GM12878 (cell line): ENCODE measurements around the gene ANP32E. TPM values are rescaled to one million over a fixed set of nuclear protein-coding genes. Genes with fewer than 3 reads are reported as not detected.

Experiments
- ATAC-seq: fragments of 200-7000 bp; cut with Tn5 transposase; 3 replicates; pipeline ENCODE4 v1.9.1; 2020; ENCODE audit warnings: mild to moderate bottlenecking, moderate library complexity
- BruUV-seq: library from RNA; stranded (reverse); fragments of 400-500 nt; replicated peaks from 2 replicates; lab custom pipeline; 2021; lab: Mats Ljungman, UMichigan
- CTCF ChIA-PET: fragments of 300-600 bp; sonication (Branson Sonifier 250); formaldehyde crosslinking; extraction: SDS; loops from one replicate; lab custom pipeline; 2021; ENCODE audit warnings: inconsistent platforms; lab: Yijun Ruan, JAX
- POLR2A ChIA-PET: fragments of 350-600 bp; formaldehyde crosslinking; extraction: SDS; loops from one replicate; lab custom pipeline; 2021; ENCODE audit warnings: inconsistent platforms; lab: Charles Lee
- RAD21 ChIA-PET: fragments of 300-600 bp; sonication (Branson Sonifier 250); formaldehyde crosslinking; loops from one replicate; lab custom pipeline; 2023; ENCODE audit warnings: antibody characterized with exemption; ENCODE audit not compliant: unreplicated experiment; lab: Charles Lee
- SMC1A ChIA-PET: fragments of 300-600 bp; sonication (Branson Sonifier 250); formaldehyde crosslinking; loops from one replicate; lab custom pipeline; 2023; ENCODE audit not compliant: unreplicated experiment, uncharacterized antibody; lab: Charles Lee
- DNase-seq: peaks from one replicate; pipeline ENCODE4 v3.0.0-alpha.2; 2011; ENCODE audit warnings: low read depth, low spot score
- FAIRE-seq: peaks from 3 replicates; lab custom pipeline; 2011; peaks lifted over from hg19 to GRCh38; lab: Jason Lieb, UNC
- H2AFZ ChIP-seq: 2 replicates; pipeline ENCODE4 v1.6.0; 2011; ENCODE audit warnings: low read depth, low read length, control low read depth; ENCODE audit not compliant: control insufficient read depth
- H3K27ac ChIP-seq: 2 replicates; pipeline ENCODE4 v1.5.1; 2011; ENCODE audit warnings: control low read depth; ENCODE audit not compliant: control insufficient read depth, insufficient read depth
- H3K27me3 ChIP-seq, 2 experiments: replicated peaks in 1 of 2; 2 replicates each; pipeline versions ENCODE4 v1.6.0 to v1.6.1; 2011; ENCODE audit warnings: low read length in 1 of 2; ENCODE audit not compliant: control insufficient read depth in 2 of 2, insufficient read depth in 2 of 2
- H3K36me3 ChIP-seq, 2 experiments: 2 replicates each; pipeline ENCODE4 v1.5.1; 2011; ENCODE audit warnings: low read length in 1 of 2; ENCODE audit not compliant: control insufficient read depth in 2 of 2, insufficient read depth in 2 of 2
- H3K4me1 ChIP-seq: 2 replicates; pipeline ENCODE4 v1.6.1; 2011; ENCODE audit warnings: mild to moderate bottlenecking, low read length, moderate library complexity, mixed read lengths; ENCODE audit not compliant: control insufficient read depth, insufficient read depth
- H3K4me2 ChIP-seq: 2 replicates; pipeline ENCODE4 v1.6.0; 2011; ENCODE audit warnings: control low read depth; ENCODE audit not compliant: control insufficient read depth, insufficient read depth
- H3K4me3 ChIP-seq: fragments of 200-600 bp; sonication (generic); 2 replicates; pipeline ENCODE4 v1.5.1; 2016
- H3K79me2 ChIP-seq: 2 replicates; pipeline ENCODE4 v1.6.0; 2011; ENCODE audit warnings: low read length; ENCODE audit not compliant: control insufficient read depth, insufficient read depth
- H3K9ac ChIP-seq: 2 replicates; pipeline ENCODE4 v1.8.0; 2011; ENCODE audit warnings: low read length, control low read depth, mixed read lengths; ENCODE audit not compliant: control insufficient read depth, insufficient read depth
- H3K9me3 ChIP-seq: replicated peaks from 3 replicates; pipeline ENCODE4 v1.5.1; 2011; ENCODE audit warnings: mild to moderate bottlenecking, low read length; ENCODE audit not compliant: control insufficient read depth, insufficient read depth
- H4K20me1 ChIP-seq: 2 replicates; pipeline ENCODE4 v1.6.0; 2011; ENCODE audit not compliant: control insufficient read depth, insufficient read depth
- CEBPZ ChIP-seq: fragments of 150-350 bp; IDR thresholded peaks from 2 replicates; pipeline ENCODE4 v1.6.1; 2016; ENCODE audit warnings: low read depth, low read length
- CHD2 ChIP-seq: IDR thresholded peaks from 2 replicates; pipeline ENCODE4 v1.6.1; 2011; ENCODE audit warnings: low read depth, low read length, improper control_type of control experiment, borderline replicate concordance
- ESRRA ChIP-seq: IDR thresholded peaks from 2 replicates; pipeline ENCODE4 v1.6.1; 2012; ENCODE audit warnings: mild to moderate bottlenecking, low read length, improper control_type of control experiment
- JUND ChIP-seq: IDR thresholded peaks from 2 replicates; pipeline ENCODE4 v1.6.1; 2012; ENCODE audit warnings: low read depth, mild to moderate bottlenecking, low read length, improper control_type of control experiment, moderate library complexity
- LARP7 ChIP-seq: fragments of 450-650 bp; IDR thresholded peaks from 2 replicates; pipeline ENCODE4 v1.6.1; 2017; ENCODE audit warnings: mild to moderate bottlenecking
- MEF2B ChIP-seq: fragments of 450-650 bp; IDR thresholded peaks from 2 replicates; pipeline ENCODE4 v1.6.1; 2018; ENCODE audit warnings: mild to moderate bottlenecking, moderate library complexity; ENCODE audit not compliant: partially characterized antibody, poor library complexity, severe bottlenecking
- NR2F1 ChIP-seq: fragments of 450-650 bp; conservative IDR thresholded peaks from 2 replicates; pipeline ENCODE4 v1.6.1; 2017; ENCODE audit warnings: mild to moderate bottlenecking
- YY1 ChIP-seq: IDR thresholded peaks from 2 replicates; pipeline ENCODE4 v1.6.1; 2011; ENCODE audit warnings: low read depth, mild to moderate bottlenecking, low read length
- ZNF622 ChIP-seq: fragments of 450-650 bp; IDR thresholded peaks from 2 replicates; pipeline ENCODE4 v1.6.1; 2017; ENCODE audit warnings: mild to moderate bottlenecking, inconsistent platforms
- WGBS: methylation state at CpG from one replicate; pipeline ENCODE4 v1.1.6; 2016; ENCODE audit warnings: low lambda C conversion rate; ENCODE audit not compliant: insufficient replicate concordance, insufficient coverage; ENCODE audit errors: missing lambda C conversion rate; 5-methylcytosine and 5-hydroxymethylcytosine counted together
- in situ Hi-C: fragments of 300-500 bp; cut with MboI; formaldehyde crosslinking; loops from 9 replicates; pipeline ENCODE4 v1.14.3; 2018; ENCODE audit warnings: mixed read lengths
- intact Hi-C: fragments of 100-400 bp; cut with micrococcal nuclease; formaldehyde crosslinking; loops from one replicate; pipeline ENCODE4 v1.14.2; 2022; ENCODE audit not compliant: unreplicated experiment
- polyA plus RNA-seq, 11 experiments: library from polyadenylated mRNA; depleted of rRNA in 4 of 11; unstranded in 6 of 11; stranded (reverse) in 5 of 11; fragments of >200 nt; fragmentation: Nextera tagmentation in 4 of 11; fragmentation: Illumina TruSeq in 1 of 11; extraction: Ambion mirVana in 4 of 11; extraction: Trizol in 1 of 11; gene quantifications; 1 replicate in 1 of 11; 2 replicates in 10 of 11; pipeline versions ENCODE4 v1.2.1 to v1.2.3, GENCODE V29; 2011 to 2016; ENCODE audit warnings: inconsistent platforms in 2 of 11, missing spikeins in 2 of 11, low read depth in 1 of 11
- total RNA-seq, 4 experiments: library from RNA; depleted of rRNA in 3 of 4; stranded (reverse); fragments of >200 nt in 3 of 4; fragmentation: Illumina TruSeq in 1 of 4; extraction: Trizol in 1 of 4; gene quantifications; 2 replicates each; pipeline versions ENCODE4 v1.2.1 to v1.2.3, GENCODE V29; 2013 to 2021
- TF ChIP-seq, protein P1 (sequence below): fragments of 450-650 bp; conservative IDR thresholded peaks from 2 replicates; pipeline ENCODE4 v1.6.1; 2017; ENCODE audit warnings: mild to moderate bottlenecking, moderate library complexity
- TF ChIP-seq, protein P2 (sequence below): fragments of 450-650 bp; IDR thresholded peaks from 2 replicates; pipeline ENCODE4 v1.6.1; 2017; ENCODE audit warnings: mild to moderate bottlenecking, moderate library complexity
- TF ChIP-seq, protein P3 (sequence below): fragments of 450-650 bp; formaldehyde crosslinking; IDR thresholded peaks from 2 replicates; pipeline ENCODE4 v1.4.0; 2020; ENCODE audit warnings: mild to moderate bottlenecking, moderate library complexity

The ANP32E gene
- total and polyA plus RNA-seq, 10 of the 15 experiments (the other 5 are each of a cell fraction or from before 2014, with no cell fraction given): 59.2 to 250 (median 121) TPM

DNA sequence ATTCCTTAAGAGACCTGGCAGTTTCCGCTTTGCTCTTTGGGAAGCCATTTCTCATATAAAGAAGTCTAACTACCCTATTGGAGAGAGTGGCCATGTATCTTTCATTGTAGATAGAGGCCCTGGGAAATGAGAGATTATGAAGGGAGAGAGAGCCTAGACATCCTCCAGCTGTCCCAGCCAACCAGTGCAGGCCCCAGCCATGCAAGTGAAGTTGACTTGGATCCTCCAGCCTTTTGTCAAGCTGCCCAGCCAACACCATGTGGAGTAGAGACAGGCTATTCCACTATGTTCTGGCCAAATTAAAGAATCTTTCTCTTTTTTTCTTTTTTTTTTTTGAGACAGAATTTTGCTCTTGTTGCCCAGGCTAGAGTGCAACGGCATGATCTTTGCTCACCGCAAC, 7.1 kb upstream of the ANP32E start:
- Histone ChIP-seq H3K36me3 (no peaks in the 10 kb centered on the region), H4K20me1 (no peaks in the 10 kb centered on the region), H3K4me3 (no peak overlapping the region), H3K4me2 (no peak overlapping the region), H3K4me1 (no peaks in the 10 kb centered on the region), H3K27me3 (no peaks in the 10 kb centered on the region), H3K9ac (no peak overlapping the region), H3K27ac (no peak overlapping the region), H2AFZ (no peak overlapping the region), H3K9me3 (no peaks in the 10 kb centered on the region), H3K79me2 (no peaks in the 10 kb centered on the region)
- POLR2A ChIA-PET: no interaction called here
- CTCF ChIA-PET: no interaction called here
- FAIRE-seq: no peak
- 100% methylated on average over 3 of the region's 3 CpGs for WGBS
- intact Hi-C loops: no loop called here
- RAD21 ChIA-PET: no interaction called here
- in situ Hi-C loops: no loop called here
- ATAC-seq: no peak
- SMC1A ChIA-PET: no interaction called here
- DNase-seq: no peak
- BruUV-seq: no TSS peak
- TF ChIP-seq CHD2: no peak
- TF ChIP-seq MEF2B: no peak
- TF ChIP-seq YY1: no peak
- TF ChIP-seq, protein P1, sequence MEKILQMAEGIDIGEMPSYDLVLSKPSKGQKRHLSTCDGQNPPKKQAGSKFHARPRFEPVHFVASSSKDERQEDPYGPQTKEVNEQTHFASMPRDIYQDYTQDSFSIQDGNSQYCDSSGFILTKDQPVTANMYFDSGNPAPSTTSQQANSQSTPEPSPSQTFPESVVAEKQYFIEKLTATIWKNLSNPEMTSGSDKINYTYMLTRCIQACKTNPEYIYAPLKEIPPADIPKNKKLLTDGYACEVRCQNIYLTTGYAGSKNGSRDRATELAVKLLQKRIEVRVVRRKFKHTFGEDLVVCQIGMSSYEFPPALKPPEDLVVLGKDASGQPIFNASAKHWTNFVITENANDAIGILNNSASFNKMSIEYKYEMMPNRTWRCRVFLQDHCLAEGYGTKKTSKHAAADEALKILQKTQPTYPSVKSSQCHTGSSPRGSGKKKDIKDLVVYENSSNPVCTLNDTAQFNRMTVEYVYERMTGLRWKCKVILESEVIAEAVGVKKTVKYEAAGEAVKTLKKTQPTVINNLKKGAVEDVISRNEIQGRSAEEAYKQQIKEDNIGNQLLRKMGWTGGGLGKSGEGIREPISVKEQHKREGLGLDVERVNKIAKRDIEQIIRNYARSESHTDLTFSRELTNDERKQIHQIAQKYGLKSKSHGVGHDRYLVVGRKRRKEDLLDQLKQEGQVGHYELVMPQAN: no peak
- TF ChIP-seq, protein P2, sequence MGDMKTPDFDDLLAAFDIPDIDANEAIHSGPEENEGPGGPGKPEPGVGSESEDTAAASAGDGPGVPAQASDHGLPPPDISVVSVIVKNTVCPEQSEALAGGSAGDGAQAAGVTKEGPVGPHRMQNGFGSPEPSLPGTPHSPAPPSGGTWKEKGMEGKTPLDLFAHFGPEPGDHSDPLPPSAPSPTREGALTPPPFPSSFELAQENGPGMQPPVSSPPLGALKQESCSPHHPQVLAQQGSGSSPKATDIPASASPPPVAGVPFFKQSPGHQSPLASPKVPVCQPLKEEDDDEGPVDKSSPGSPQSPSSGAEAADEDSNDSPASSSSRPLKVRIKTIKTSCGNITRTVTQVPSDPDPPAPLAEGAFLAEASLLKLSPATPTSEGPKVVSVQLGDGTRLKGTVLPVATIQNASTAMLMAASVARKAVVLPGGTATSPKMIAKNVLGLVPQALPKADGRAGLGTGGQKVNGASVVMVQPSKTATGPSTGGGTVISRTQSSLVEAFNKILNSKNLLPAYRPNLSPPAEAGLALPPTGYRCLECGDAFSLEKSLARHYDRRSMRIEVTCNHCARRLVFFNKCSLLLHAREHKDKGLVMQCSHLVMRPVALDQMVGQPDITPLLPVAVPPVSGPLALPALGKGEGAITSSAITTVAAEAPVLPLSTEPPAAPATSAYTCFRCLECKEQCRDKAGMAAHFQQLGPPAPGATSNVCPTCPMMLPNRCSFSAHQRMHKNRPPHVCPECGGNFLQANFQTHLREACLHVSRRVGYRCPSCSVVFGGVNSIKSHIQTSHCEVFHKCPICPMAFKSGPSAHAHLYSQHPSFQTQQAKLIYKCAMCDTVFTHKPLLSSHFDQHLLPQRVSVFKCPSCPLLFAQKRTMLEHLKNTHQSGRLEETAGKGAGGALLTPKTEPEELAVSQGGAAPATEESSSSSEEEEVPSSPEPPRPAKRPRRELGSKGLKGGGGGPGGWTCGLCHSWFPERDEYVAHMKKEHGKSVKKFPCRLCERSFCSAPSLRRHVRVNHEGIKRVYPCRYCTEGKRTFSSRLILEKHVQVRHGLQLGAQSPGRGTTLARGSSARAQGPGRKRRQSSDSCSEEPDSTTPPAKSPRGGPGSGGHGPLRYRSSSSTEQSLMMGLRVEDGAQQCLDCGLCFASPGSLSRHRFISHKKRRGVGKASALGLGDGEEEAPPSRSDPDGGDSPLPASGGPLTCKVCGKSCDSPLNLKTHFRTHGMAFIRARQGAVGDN: no peak
- TF ChIP-seq LARP7: no peak
- no peak for TF ChIP-seq ZNF622
- TF ChIP-seq NR2F1: no peak
- no peak for TF ChIP-seq ESRRA
- no peak for TF ChIP-seq JUND
- no peak for TF ChIP-seq CEBPZ
- TF ChIP-seq, protein P3, sequence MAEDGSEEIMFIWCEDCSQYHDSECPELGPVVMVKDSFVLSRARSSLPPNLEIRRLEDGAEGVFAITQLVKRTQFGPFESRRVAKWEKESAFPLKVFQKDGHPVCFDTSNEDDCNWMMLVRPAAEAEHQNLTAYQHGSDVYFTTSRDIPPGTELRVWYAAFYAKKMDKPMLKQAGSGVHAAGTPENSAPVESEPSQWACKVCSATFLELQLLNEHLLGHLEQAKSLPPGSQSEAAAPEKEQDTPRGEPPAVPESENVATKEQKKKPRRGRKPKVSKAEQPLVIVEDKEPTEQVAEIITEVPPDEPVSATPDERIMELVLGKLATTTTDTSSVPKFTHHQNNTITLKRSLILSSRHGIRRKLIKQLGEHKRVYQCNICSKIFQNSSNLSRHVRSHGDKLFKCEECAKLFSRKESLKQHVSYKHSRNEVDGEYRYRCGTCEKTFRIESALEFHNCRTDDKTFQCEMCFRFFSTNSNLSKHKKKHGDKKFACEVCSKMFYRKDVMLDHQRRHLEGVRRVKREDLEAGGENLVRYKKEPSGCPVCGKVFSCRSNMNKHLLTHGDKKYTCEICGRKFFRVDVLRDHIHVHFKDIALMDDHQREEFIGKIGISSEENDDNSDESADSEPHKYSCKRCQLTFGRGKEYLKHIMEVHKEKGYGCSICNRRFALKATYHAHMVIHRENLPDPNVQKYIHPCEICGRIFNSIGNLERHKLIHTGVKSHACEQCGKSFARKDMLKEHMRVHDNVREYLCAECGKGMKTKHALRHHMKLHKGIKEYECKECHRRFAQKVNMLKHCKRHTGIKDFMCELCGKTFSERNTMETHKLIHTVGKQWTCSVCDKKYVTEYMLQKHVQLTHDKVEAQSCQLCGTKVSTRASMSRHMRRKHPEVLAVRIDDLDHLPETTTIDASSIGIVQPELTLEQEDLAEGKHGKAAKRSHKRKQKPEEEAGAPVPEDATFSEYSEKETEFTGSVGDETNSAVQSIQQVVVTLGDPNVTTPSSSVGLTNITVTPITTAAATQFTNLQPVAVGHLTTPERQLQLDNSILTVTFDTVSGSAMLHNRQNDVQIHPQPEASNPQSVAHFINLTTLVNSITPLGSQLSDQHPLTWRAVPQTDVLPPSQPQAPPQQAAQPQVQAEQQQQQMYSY (CRISPR knock-in tag): no peak
